ENCODE data around the gene ZFP69B.

DNA sequence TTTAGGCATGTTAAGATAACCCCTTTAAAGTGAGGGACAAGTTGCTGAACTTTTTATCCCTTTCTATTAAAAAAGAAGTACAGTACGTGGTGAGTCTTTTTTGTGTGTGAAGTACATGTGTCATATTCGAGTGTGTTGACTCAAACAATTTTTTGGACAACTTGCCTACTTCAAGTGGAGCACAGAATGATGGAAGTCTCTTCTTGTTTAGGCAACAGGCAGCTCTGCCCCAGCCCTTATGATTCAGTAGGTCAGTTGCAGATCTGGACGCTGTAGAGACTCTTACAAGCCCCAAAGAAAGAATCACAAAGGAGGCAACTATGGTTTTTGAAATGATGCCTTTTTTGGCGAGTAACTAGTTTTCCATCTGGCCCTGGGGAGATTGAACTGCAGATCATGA, 14.4 kb upstream of the ZFP69B start:
- TF ChIP-seq, protein P1, sequence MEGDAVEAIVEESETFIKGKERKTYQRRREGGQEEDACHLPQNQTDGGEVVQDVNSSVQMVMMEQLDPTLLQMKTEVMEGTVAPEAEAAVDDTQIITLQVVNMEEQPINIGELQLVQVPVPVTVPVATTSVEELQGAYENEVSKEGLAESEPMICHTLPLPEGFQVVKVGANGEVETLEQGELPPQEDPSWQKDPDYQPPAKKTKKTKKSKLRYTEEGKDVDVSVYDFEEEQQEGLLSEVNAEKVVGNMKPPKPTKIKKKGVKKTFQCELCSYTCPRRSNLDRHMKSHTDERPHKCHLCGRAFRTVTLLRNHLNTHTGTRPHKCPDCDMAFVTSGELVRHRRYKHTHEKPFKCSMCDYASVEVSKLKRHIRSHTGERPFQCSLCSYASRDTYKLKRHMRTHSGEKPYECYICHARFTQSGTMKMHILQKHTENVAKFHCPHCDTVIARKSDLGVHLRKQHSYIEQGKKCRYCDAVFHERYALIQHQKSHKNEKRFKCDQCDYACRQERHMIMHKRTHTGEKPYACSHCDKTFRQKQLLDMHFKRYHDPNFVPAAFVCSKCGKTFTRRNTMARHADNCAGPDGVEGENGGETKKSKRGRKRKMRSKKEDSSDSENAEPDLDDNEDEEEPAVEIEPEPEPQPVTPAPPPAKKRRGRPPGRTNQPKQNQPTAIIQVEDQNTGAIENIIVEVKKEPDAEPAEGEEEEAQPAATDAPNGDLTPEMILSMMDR (IDR thresholded peaks at IDR 0.05) = no peak
- no peak for TF ChIP-seq POLR2A (IDR thresholded peaks at IDR 0.05)

All from right lobe of liver (tissue), 4 donors.